Stimulated activated naive B cell treated with anti-CD40 and anti-IgM and Interleukin-4, amounts not matched to agents 10 μg/mL and 1 μg/mL and 100 μg/mL, for 72 hours (primary cell): ENCODE data around the gene PFKFB4.
A peak's percentile ranks its signal among the peaks of the same experiment; 100 is the strongest.

Experiments
- ATAC-seq, 2 donors: fragments of 150-1000 bp; cut with Tn5 transposase; replicated peaks; 2 replicates each; pipeline ENCODE4 v1.10.0; 2021; ENCODE audit warnings: moderate library complexity in 1 of 2
- DNase-seq: peaks from one replicate; pipeline ENCODE4 v3.0.0; 2021
- H3K27ac Mint-ChIP-seq: one replicate; pipeline ENCODE4 v1.8.0; 2022; ENCODE audit warnings: mild to moderate bottlenecking, mixed read lengths
- H3K27me3 Mint-ChIP-seq, 2 donors: one replicate each; pipeline ENCODE4 v1.8.0; 2022; ENCODE audit warnings: mixed read lengths in 2 of 2
- H3K36me3 Mint-ChIP-seq, 2 donors: one replicate each; pipeline ENCODE4 v1.8.0; 2022; ENCODE audit warnings: mixed read lengths in 2 of 2, mild to moderate bottlenecking in 1 of 2
- H3K4me1 Mint-ChIP-seq, 2 donors: one replicate each; pipeline ENCODE4 v1.8.0; 2022; ENCODE audit warnings: mixed read lengths in 2 of 2, mild to moderate bottlenecking in 1 of 2
- H3K4me3 Mint-ChIP-seq, 2 donors: one replicate each; pipeline ENCODE4 v1.8.0; 2022; ENCODE audit warnings: mild to moderate bottlenecking in 2 of 2, mixed read lengths in 2 of 2, moderate library complexity in 1 of 2
- H3K9me3 Mint-ChIP-seq, 2 donors: one replicate each; pipeline ENCODE4 v1.8.0; 2022; ENCODE audit warnings: mixed read lengths in 2 of 2, mild to moderate bottlenecking in 1 of 2

PFKFB4 gene

GRCh38 chr3:48569808-48570450 is 13.3 kb upstream of the PFKFB4 start:
- Mint-ChIP-seq H3K36me3 (peaks cover 0 to 1% of the 10 kb centered on the region in 2 donors), H3K4me1 (peaks cover 5 to 9% of the 10 kb centered on the region in 2 donors), H3K9me3 (no peaks in the 10 kb centered on the region), H3K27me3 (no peaks in the 10 kb centered on the region), H3K27ac (no peak overlapping the region), H3K4me3 (no peak overlapping the region)
- DNase-seq: no peak
- no peak for ATAC-seq

GRCh38 chr3:48569400-48569799 is 12.8 kb upstream of the PFKFB4 start:
- peaks cover 5 to 9% of the 10 kb centered on the region in 2 donors for H3K4me1 Mint-ChIP-seq
- H3K36me3 Mint-ChIP-seq: peaks cover 0 to 1% of the 10 kb centered on the region in 2 donors
- no peaks in the 10 kb centered on the region for H3K27me3 Mint-ChIP-seq
- DNase-seq (no peak), ATAC-seq (no peak)
- no peaks in the 10 kb centered on the region for H3K9me3 Mint-ChIP-seq
- no peak overlapping the region for H3K27ac Mint-ChIP-seq
- H3K4me3 Mint-ChIP-seq: no peak overlapping the region

- Mint-ChIP-seq H3K36me3 (peaks cover 0 to 1% of the 10 kb centered on the region in 2 donors), H3K4me3 (no peak overlapping the region), H3K9me3 (no peaks in the 10 kb centered on the region), H3K27me3 (no peaks in the 10 kb centered on the region), H3K4me1 (peaks cover 5 to 14% of the 10 kb centered on the region in 2 donors), H3K27ac (no peak overlapping the region)
- ATAC-seq (no peak), DNase-seq (no peak)
Measured at GRCh38 chr3:48568476-48568875, 11.9 kb upstream of the PFKFB4 start.

GRCh38 chr3:48567500-48567899 is 10.9 kb upstream of the PFKFB4 start:
- ATAC-seq (no peak), DNase-seq (no peak)
- no peak overlapping the region for H3K27ac Mint-ChIP-seq
- peaks cover 0 to 1% of the 10 kb centered on the region in 2 donors for H3K36me3 Mint-ChIP-seq
- no peaks in the 10 kb centered on the region for H3K27me3 Mint-ChIP-seq
- H3K9me3 Mint-ChIP-seq: no peaks in the 10 kb centered on the region
- H3K4me3 Mint-ChIP-seq: no peak overlapping the region
- peaks cover 5 to 14% of the 10 kb centered on the region in 2 donors for H3K4me1 Mint-ChIP-seq

- ATAC-seq: no peak
- DNase-seq: no peak
- peaks cover 5 to 14% of the 10 kb centered on the region in 2 donors for H3K4me1 Mint-ChIP-seq
- H3K27me3 Mint-ChIP-seq: no peaks in the 10 kb centered on the region
- H3K27ac Mint-ChIP-seq: no peak overlapping the region
- H3K9me3 Mint-ChIP-seq: no peaks in the 10 kb centered on the region
- H3K4me3 Mint-ChIP-seq: no peak overlapping the region
- peaks cover 0 to 1% of the 10 kb centered on the region in 2 donors for H3K36me3 Mint-ChIP-seq
Measured at GRCh38 chr3:48567090-48567489, 10.5 kb upstream of the PFKFB4 start.

GRCh38 chr3:48566401-48566760 is 9.8 kb upstream of the PFKFB4 start:
- ATAC-seq (no peak), DNase-seq (no peak)
- no peaks in the 10 kb centered on the region for H3K27me3 Mint-ChIP-seq
- H3K27ac Mint-ChIP-seq: no peak overlapping the region
- peaks cover 0 to 1% of the 10 kb centered on the region in 2 donors for H3K36me3 Mint-ChIP-seq
- no peaks in the 10 kb centered on the region for H3K9me3 Mint-ChIP-seq
- peaks cover 5 to 14% of the 10 kb centered on the region in 2 donors for H3K4me1 Mint-ChIP-seq
- no peak overlapping the region for H3K4me3 Mint-ChIP-seq

- H3K36me3 Mint-ChIP-seq: peaks cover 0 to 1% of the 10 kb centered on the region in 2 donors
- H3K4me3 Mint-ChIP-seq: no peak overlapping the region
- no peak for DNase-seq
- ATAC-seq: peak; percentile 37 to 50
- no peaks in the 10 kb centered on the region for H3K9me3 Mint-ChIP-seq
- peaks cover 6 to 19% of the 10 kb centered on the region in 2 donors for H3K4me1 Mint-ChIP-seq
- H3K27ac Mint-ChIP-seq: peak overlapping the region; percentile 3
- H3K27me3 Mint-ChIP-seq: no peaks in the 10 kb centered on the region
Measured at GRCh38 chr3:48565591-48566400, 9.2 kb upstream of the PFKFB4 start.

GRCh38 chr3:48565186-48565585 is 8.6 kb upstream of the PFKFB4 start:
- ATAC-seq (no peak), DNase-seq (no peak)
- peaks cover 0 to 1% of the 10 kb centered on the region in 2 donors for H3K36me3 Mint-ChIP-seq
- no peak overlapping the region for H3K4me3 Mint-ChIP-seq
- H3K4me1 Mint-ChIP-seq: peaks cover 10 to 23% of the 10 kb centered on the region in 2 donors
- no peak overlapping the region for H3K27ac Mint-ChIP-seq
- no peaks in the 10 kb centered on the region for H3K9me3 Mint-ChIP-seq
- H3K27me3 Mint-ChIP-seq: no peaks in the 10 kb centered on the region

- peaks cover 15 to 29% of the 10 kb centered on the region in 2 donors for H3K4me1 Mint-ChIP-seq
- DNase-seq: no peak
- no peak overlapping the region for H3K4me3 Mint-ChIP-seq
- no peaks in the 10 kb centered on the region for H3K36me3 Mint-ChIP-seq
- no peaks in the 10 kb centered on the region for H3K9me3 Mint-ChIP-seq
- no peaks in the 10 kb centered on the region for H3K27me3 Mint-ChIP-seq
- H3K27ac Mint-ChIP-seq: no peak overlapping the region
- no peak for ATAC-seq
Measured at GRCh38 chr3:48564667-48565066, 8.1 kb upstream of the PFKFB4 start.

- no peak overlapping the region for H3K27ac Mint-ChIP-seq
- no peaks in the 10 kb centered on the region for H3K36me3 Mint-ChIP-seq
- ATAC-seq (peak; percentile 19), DNase-seq (no peak)
- peaks cover 19 to 33% of the 10 kb centered on the region in 2 donors for H3K4me1 Mint-ChIP-seq
- H3K9me3 Mint-ChIP-seq: no peaks in the 10 kb centered on the region
- H3K4me3 Mint-ChIP-seq: no peak overlapping the region
- no peaks in the 10 kb centered on the region for H3K27me3 Mint-ChIP-seq
Measured at GRCh38 chr3:48564022-48564421, 7.4 kb upstream of the PFKFB4 start.

GRCh38 chr3:48563382-48563918 is 6.8 kb upstream of the PFKFB4 start, which contains the start of gene UCN2:
TSS of gene UCN2 (minus strand) at chr3:48563781. CDS start at chr3:48563124, 657 bp downstream.
- DNase-seq (no peak), ATAC-seq (no peak)
- H3K9me3 Mint-ChIP-seq: no peaks in the 10 kb centered on the region
- no peak within 1 kb of the TSS for H3K4me3 Mint-ChIP-seq
- H3K27ac Mint-ChIP-seq: no peak within 1 kb of the TSS
- H3K36me3 Mint-ChIP-seq: no peaks in the 10 kb centered on the region
- no peaks in the 10 kb centered on the region for H3K27me3 Mint-ChIP-seq
- peaks cover 23 to 39% of the 10 kb centered on the region in 2 donors for H3K4me1 Mint-ChIP-seq

- no peak for ATAC-seq
Measured at GRCh38 chr3:48562367-48563095, 5.9 kb upstream of the PFKFB4 start.

GRCh38 chr3:48561045-48561736 is 4.6 kb upstream of the PFKFB4 start:
- H3K9me3 Mint-ChIP-seq: no peaks in the 10 kb centered on the region
- H3K27me3 Mint-ChIP-seq: no peaks in the 10 kb centered on the region
- H3K27ac Mint-ChIP-seq: no peak overlapping the region
- H3K4me1 Mint-ChIP-seq: peaks cover 29 to 53% of the 10 kb centered on the region in 2 donors
- no peaks in the 10 kb centered on the region for H3K36me3 Mint-ChIP-seq
- H3K4me3 Mint-ChIP-seq: peak overlapping the region in 1 of 2 donors; percentile 23
- DNase-seq (no peak), ATAC-seq (no peak)

More at GRCh38 chr3:48562367-48563095, 5.9 kb upstream of the PFKFB4 start:
- no peaks in the 10 kb centered on the region for H3K27me3 Mint-ChIP-seq
- no peaks in the 10 kb centered on the region for H3K36me3 Mint-ChIP-seq
- no peaks in the 10 kb centered on the region for H3K9me3 Mint-ChIP-seq
- no peak overlapping the region for H3K4me3 Mint-ChIP-seq
- no peak overlapping the region for H3K27ac Mint-ChIP-seq
- no peak for DNase-seq
- H3K4me1 Mint-ChIP-seq: peaks cover 26 to 46% of the 10 kb centered on the region in 2 donors

GRCh38 chr3:48560648-48561018 is 4.0 kb upstream of the PFKFB4 start:
- no peak for ATAC-seq
- no peaks in the 10 kb centered on the region for H3K9me3 Mint-ChIP-seq
- no peaks in the 10 kb centered on the region for H3K36me3 Mint-ChIP-seq
- peaks cover 30 to 49% of the 10 kb centered on the region in 2 donors for H3K4me1 Mint-ChIP-seq
- DNase-seq: no peak
- no peak overlapping the region for H3K4me3 Mint-ChIP-seq
- no peaks in the 10 kb centered on the region for H3K27me3 Mint-ChIP-seq
- H3K27ac Mint-ChIP-seq: peak overlapping the region; percentile 59
